ENCODE data around the gene SARDH.
A peak's percentile ranks its signal among the peaks of the same experiment; 100 is the strongest.
"Not testable (repeated sequence)": the region's sequence is repeated elsewhere in the genome, so short reads cannot be mapped to it uniquely, and the experiment has no call there.

Gene SARDH

GRCh38 chr9:133681658-133682306 is 56.4 kb downstream of the SARDH start:
- DNase-seq, result no peak

GRCh38 chr9:133680976-133681657 is 57.0 kb downstream of the SARDH start:
- DNase-seq, result no peak

- DNase-seq, result no peak
Measured at GRCh38 chr9:133680250-133680975, 57.7 kb downstream of the SARDH start.

GRCh38 chr9:133679466-133680061 is 58.6 kb downstream of the SARDH start:
- no peak for DNase-seq

GRCh38 chr9:133679056-133679455 is 59.1 kb downstream of the SARDH start:
- no peak for DNase-seq

- no peak for DNase-seq
Measured at GRCh38 chr9:133677126-133678010, 60.8 kb downstream of the SARDH start.

- DNase-seq, result no peak
Measured at GRCh38 chr9:133676450-133676849, 61.7 kb downstream of the SARDH start.

GRCh38 chr9:133675796-133676195 is 62.4 kb downstream of the SARDH start:
- not testable (repeated sequence) for DNase-seq

- DNase-seq, result no peak
Measured at GRCh38 chr9:133674091-133674490, 64.1 kb downstream of the SARDH start.

GRCh38 chr9:133673258-133673655 is 64.9 kb downstream of the SARDH start:
- DNase-seq, result no peak

GRCh38 chr9:133672503-133673257 is 65.5 kb downstream of the SARDH start:
- DNase-seq, result no peak

- DNase-seq, result no peak
Measured at GRCh38 chr9:133671371-133671770, 66.8 kb downstream of the SARDH start.

- no peak for DNase-seq
Measured at GRCh38 chr9:133670466-133670865, 67.7 kb downstream of the SARDH start.

GRCh38 chr9:133669182-133669801 is 68.9 kb downstream of the SARDH start:
- DNase-seq, result no peak

- DNase-seq, result no peak
Measured at GRCh38 chr9:133667759-133668450, 70.2 kb downstream of the SARDH start.

GRCh38 chr9:133666845-133667244 is 71.3 kb downstream of the SARDH start:
- no peak for DNase-seq

- no peak for DNase-seq
Measured at GRCh38 chr9:133666387-133666786, 71.8 kb downstream of the SARDH start.

- no peak for DNase-seq
Measured at GRCh38 chr9:133665535-133665934, 72.6 kb downstream of the SARDH start.

- no peak for DNase-seq
Measured at GRCh38 chr9:133665096-133665495, 73.1 kb downstream of the SARDH start.

- peak; percentile 92 for DNase-seq
Measured at GRCh38 chr9:133664173-133665050, 73.7 kb downstream of the SARDH start.

Measured in DMS79 (cell line).